Activated CD8-positive, alpha-beta T cell treated with anti-CD3 and anti-CD28 coated beads, Interleukin-2, amount 10 ng/mL, durations not matched to agents 7 days and 5 days (primary cell): ENCODE data around the gene ACTR2. TPM values are rescaled to one million over a fixed set of nuclear protein-coding genes. Genes with fewer than 3 reads are reported as not detected.
A peak's percentile ranks its signal among the peaks of the same experiment; 100 is the strongest.

Experiments
- ATAC-seq: fragments of 150-1000 bp; cut with Tn5 transposase; one replicate; pipeline ENCODE4 v1.10.0; 2021; ENCODE audit warnings: moderate library complexity
- CTCF ChIA-PET: fragments of 350-600 bp; sonication (Branson Sonifier 250); formaldehyde crosslinking; loops from one replicate; lab custom pipeline; 2021; ENCODE audit warnings: antibody characterized with exemption; lab: Charles Lee
- POLR2A ChIA-PET: fragments of 350-600 bp; sonication (Branson Sonifier 250); formaldehyde crosslinking; loops from one replicate; lab custom pipeline; 2021; ENCODE audit warnings: antibody characterized with exemption; lab: Charles Lee
- DNase-seq: peaks from one replicate; pipeline ENCODE4 v3.0.0-alpha.2; 2020
- H3K27ac Mint-ChIP-seq: one replicate; pipeline ENCODE4 v1.8.0; 2021; ENCODE audit warnings: mild to moderate bottlenecking, mixed read lengths
- H3K27me3 Mint-ChIP-seq: one replicate; pipeline ENCODE4 v1.8.0; 2021; ENCODE audit warnings: low read depth, mixed read lengths
- H3K36me3 Mint-ChIP-seq: one replicate; pipeline ENCODE4 v1.8.0; 2021; ENCODE audit warnings: low read depth, mixed read lengths
- H3K4me1 Mint-ChIP-seq: one replicate; pipeline ENCODE4 v1.8.0; 2021; ENCODE audit warnings: low read depth, mixed read lengths
- H3K4me3 Mint-ChIP-seq: one replicate; pipeline ENCODE4 v1.8.0; 2021; ENCODE audit warnings: mild to moderate bottlenecking, mixed read lengths
- H3K9me3 Mint-ChIP-seq: one replicate; pipeline ENCODE4 v1.8.0; 2022; ENCODE audit warnings: mixed read lengths; ENCODE audit not compliant: insufficient read depth
- total RNA-seq, 2 experiments: library from RNA; stranded (reverse); gene quantifications; one replicate each; pipeline ENCODE4 v1.2.3, GENCODE V29; 2021

ACTR2 gene
- total RNA-seq, 2 experiments from 2014 or later = 478 to 493 TPM

- CTCF ChIA-PET = no interaction called here
- POLR2A ChIA-PET = no interaction called here
These were observed 52.1 kb downstream of the ACTR2 start for GRCh38 chr2:65279756-65280155.

DNA sequence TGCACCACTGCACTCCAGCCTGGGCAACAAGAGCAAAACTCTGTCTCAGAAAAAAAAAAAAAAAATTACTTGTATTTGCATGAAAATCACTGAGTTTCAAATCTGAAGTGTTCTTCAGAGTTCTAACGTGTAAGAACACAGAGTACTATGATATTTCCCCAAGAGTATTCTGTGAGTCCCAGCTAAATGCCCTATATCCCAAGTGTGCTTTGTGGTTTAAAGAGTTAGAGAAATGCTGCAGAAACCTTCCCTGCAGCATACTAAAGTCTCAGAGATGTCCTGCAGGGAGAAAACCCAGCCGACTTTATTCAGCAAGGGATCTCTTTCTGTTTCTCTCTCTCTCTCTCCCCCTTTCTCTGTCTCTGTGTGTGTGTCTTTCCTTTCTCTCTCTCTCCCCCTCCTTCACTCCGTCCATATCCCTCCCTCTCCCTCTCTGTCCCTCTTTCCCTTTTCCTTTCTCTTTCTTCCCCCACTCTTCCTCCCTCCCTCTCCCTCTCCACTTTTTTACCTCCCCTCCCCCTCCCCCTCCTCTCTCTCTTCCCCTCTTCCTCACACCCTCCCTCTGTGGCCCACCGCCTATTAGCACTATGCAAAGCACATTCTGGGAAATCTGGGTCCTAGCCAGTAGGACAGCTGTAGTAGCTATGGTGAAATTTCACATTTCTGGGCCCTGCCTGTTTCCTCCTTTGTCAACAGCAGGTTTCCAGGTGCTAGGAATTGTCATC, 54.2 kb downstream of the ACTR2 start:
- ATAC-seq (no peak), DNase-seq (peak; percentile 12)
- H3K27ac Mint-ChIP-seq = no peak overlapping the region
- H3K4me1 Mint-ChIP-seq = peaks cover 15% of the 10 kb centered on the region
- ChIA-PET POLR2A (no interaction called here), CTCF (no interaction called here)
- no peaks in the 10 kb centered on the region for H3K9me3 Mint-ChIP-seq
- peaks cover 13% of the 10 kb centered on the region for H3K27me3 Mint-ChIP-seq
- H3K4me3 Mint-ChIP-seq = no peak overlapping the region
- H3K36me3 Mint-ChIP-seq = no peaks in the 10 kb centered on the region

More at GRCh38 chr2:65279756-65280155, 52.1 kb downstream of the ACTR2 start:
- Mint-ChIP-seq H3K9me3 (no peaks in the 10 kb centered on the region), H3K4me1 (peaks cover 15% of the 10 kb centered on the region), H3K27me3 (peaks cover 7% of the 10 kb centered on the region), H3K36me3 (peaks cover 2% of the 10 kb centered on the region), H3K4me3 (no peak overlapping the region), H3K27ac (peak overlapping the region; percentile 4)
- ATAC-seq (no peak), DNase-seq (no peak)

GRCh38 chr2:65282477-65283053, 54.9 kb downstream of the ACTR2 start:
- ChIA-PET POLR2A (interaction anchor here (0.8 to 0.9 kb wide), 2 partner anchors 11 to 12 kb away, joined by 3 to 4 read pairs; no protein-coding TSS in a partner anchor), CTCF (no interaction called here)
- H3K27ac Mint-ChIP-seq = no peak overlapping the region
- H3K36me3 Mint-ChIP-seq = no peaks in the 10 kb centered on the region
- H3K4me3 Mint-ChIP-seq = no peak overlapping the region
- ATAC-seq (no peak), DNase-seq (peak; percentile 11)
- H3K4me1 Mint-ChIP-seq = peaks cover 15% of the 10 kb centered on the region
- H3K9me3 Mint-ChIP-seq = no peaks in the 10 kb centered on the region
- peaks cover 18% of the 10 kb centered on the region for H3K27me3 Mint-ChIP-seq

GRCh38 chr2:65287364-65287763, 59.7 kb downstream of the ACTR2 start:
- Mint-ChIP-seq H3K36me3 (no peaks in the 10 kb centered on the region), H3K9me3 (no peaks in the 10 kb centered on the region), H3K27ac (no peak overlapping the region), H3K4me3 (no peak overlapping the region), H3K4me1 (no peaks in the 10 kb centered on the region), H3K27me3 (peaks cover 19% of the 10 kb centered on the region)
- DNase-seq (no peak), ATAC-seq (no peak)
- ChIA-PET POLR2A (no interaction called here), CTCF (no interaction called here)

DNA sequence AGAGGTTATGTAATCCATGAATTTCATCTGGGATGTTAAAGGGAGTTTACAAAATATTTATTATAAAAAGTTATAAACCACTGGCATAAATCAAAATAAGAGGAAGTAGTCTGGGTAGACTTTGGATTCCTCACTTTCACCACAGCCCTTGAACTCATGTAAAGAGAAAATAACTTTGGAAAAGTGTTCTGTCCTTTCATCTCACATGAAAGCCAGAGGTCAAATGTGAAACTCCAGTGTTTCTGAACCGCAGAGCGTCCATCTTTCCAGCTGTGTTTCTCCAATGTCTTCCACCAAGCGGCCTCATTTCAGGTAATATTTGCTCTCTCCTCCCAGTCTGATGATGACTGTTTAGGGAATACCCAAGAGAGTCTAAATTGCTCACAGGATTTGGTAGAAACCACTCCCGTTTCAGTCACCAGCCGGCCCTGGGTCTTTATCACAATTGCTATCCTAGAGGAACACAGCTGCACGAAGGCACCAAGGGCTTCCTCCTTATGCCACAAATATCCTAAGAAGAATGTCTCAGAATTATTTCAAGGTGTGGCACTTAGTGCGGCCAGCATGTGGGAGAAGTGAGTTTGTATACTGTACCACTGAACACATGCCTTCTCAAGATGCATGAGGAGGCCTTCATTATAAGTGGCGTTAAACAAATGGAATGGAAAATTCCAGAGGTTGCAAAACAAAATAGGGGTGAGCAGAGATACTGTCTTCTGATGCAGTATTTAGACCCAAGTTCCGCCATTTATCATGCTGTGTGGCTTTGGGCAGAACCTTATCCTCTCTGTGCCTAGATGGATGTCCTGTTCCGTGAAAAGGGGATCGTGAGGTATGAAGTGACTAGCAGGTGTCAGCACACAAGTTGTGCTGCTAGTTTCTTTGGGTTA, 63.8 kb downstream of the ACTR2 start:
- DNase-seq = no peak
- no peak overlapping the region for H3K27ac Mint-ChIP-seq
- H3K4me3 Mint-ChIP-seq = no peak overlapping the region
- H3K36me3 Mint-ChIP-seq = no peaks in the 10 kb centered on the region
- H3K27me3 Mint-ChIP-seq = peaks cover 26% of the 10 kb centered on the region
- H3K4me1 Mint-ChIP-seq = peaks cover 3% of the 10 kb centered on the region
- no peaks in the 10 kb centered on the region for H3K9me3 Mint-ChIP-seq
- ChIA-PET POLR2A (no interaction called here), CTCF (no interaction called here)
- no peak for ATAC-seq

GRCh38 chr2:65292106-65292400, 64.4 kb downstream of the ACTR2 start:
- DNase-seq = no peak
- no peak overlapping the region for H3K4me3 Mint-ChIP-seq
- no peaks in the 10 kb centered on the region for H3K36me3 Mint-ChIP-seq
- H3K4me1 Mint-ChIP-seq = peaks cover 8% of the 10 kb centered on the region
- H3K27me3 Mint-ChIP-seq = peaks cover 29% of the 10 kb centered on the region
- POLR2A ChIA-PET = no interaction called here
- CTCF ChIA-PET = no interaction called here
- no peak for ATAC-seq
- no peak overlapping the region for H3K27ac Mint-ChIP-seq
- no peaks in the 10 kb centered on the region for H3K9me3 Mint-ChIP-seq

DNA sequence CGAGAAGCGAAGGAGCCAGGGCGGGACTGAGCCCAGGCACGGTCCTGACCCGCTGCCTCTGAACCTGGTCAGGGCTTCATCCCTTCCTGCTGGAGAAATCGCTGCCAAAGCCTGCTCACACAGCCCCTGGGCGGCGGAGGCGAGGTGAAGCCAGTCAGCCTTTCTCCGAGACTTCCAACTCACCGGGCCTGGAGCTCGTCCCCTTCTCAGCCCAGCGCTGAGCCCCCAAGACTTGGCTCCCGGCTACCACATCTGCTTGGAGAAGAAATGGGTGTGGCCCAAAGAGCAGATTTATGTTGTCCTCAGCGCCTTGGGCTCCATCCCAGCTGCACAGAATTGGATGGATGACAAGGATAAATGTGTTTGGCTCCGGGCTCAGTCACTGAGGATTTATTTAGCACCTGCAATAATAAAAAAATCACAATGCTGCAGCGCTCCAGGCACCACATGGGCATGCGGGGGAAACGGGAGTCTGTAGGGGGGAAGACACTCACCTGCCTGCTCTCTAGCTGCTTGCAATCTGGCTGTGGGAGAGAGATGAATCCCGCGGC, 64.9 kb downstream of the ACTR2 start:
- Mint-ChIP-seq H3K36me3 (no peaks in the 10 kb centered on the region), H3K9me3 (no peaks in the 10 kb centered on the region), H3K4me1 (peaks cover 10% of the 10 kb centered on the region), H3K4me3 (no peak overlapping the region), H3K27me3 (peaks cover 28% of the 10 kb centered on the region), H3K27ac (no peak overlapping the region)
- DNase-seq = no peak
- ChIA-PET POLR2A (no interaction called here), CTCF (no interaction called here)
- ATAC-seq = no peak

GRCh38 chr2:65293376-65293775, 65.7 kb downstream of the ACTR2 start:
- Mint-ChIP-seq H3K4me3 (no peak overlapping the region), H3K9me3 (no peaks in the 10 kb centered on the region), H3K4me1 (peaks cover 16% of the 10 kb centered on the region), H3K36me3 (no peaks in the 10 kb centered on the region), H3K27me3 (peaks cover 27% of the 10 kb centered on the region), H3K27ac (no peak overlapping the region)
- CTCF ChIA-PET = no interaction called here
- DNase-seq (no peak), ATAC-seq (no peak)
- POLR2A ChIA-PET = interaction anchor here (1.0 kb wide), 1 partner anchor 11 kb away, joined by 4 read pairs; no protein-coding TSS in a partner anchor

DNA sequence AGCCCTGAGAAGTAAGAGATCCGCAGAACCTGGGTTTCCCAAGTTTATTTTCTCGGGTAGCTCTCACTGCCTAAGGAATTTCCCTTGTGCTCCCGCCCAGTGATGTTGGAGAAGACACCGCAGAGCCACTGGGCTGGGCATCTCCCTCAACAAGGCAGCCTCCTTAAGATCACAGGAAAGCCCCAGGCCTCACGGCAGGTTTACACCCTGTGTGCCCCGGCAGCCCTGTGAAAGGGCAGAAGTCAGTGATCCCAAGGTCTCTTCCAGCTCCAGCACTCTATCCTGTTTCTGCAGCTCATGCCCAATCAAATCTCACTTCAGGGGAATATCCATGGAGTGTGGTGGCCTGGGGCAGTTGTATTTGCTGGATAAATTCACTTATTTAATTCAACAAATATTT, 66.5 kb downstream of the ACTR2 start:
- ATAC-seq (no peak), DNase-seq (no peak)
- Mint-ChIP-seq H3K4me3 (no peak overlapping the region), H3K27me3 (peaks cover 27% of the 10 kb centered on the region), H3K27ac (no peak overlapping the region), H3K9me3 (no peaks in the 10 kb centered on the region), H3K36me3 (no peaks in the 10 kb centered on the region), H3K4me1 (peaks cover 17% of the 10 kb centered on the region)
- ChIA-PET CTCF (no interaction called here), POLR2A (interaction anchor here (1.0 kb wide), 1 partner anchor 12 kb away, joined by 4 read pairs; no protein-coding TSS in a partner anchor)

- H3K9me3 Mint-ChIP-seq = no peaks in the 10 kb centered on the region
- H3K4me1 Mint-ChIP-seq = peaks cover 23% of the 10 kb centered on the region
- H3K36me3 Mint-ChIP-seq = no peaks in the 10 kb centered on the region
- peaks cover 27% of the 10 kb centered on the region for H3K27me3 Mint-ChIP-seq
- no peak overlapping the region for H3K4me3 Mint-ChIP-seq
- ChIA-PET POLR2A (interaction anchor here (0.6 kb wide), 1 partner anchor 12 kb away, joined by 3 read pairs; no protein-coding TSS in a partner anchor), CTCF (no interaction called here)
- no peak for ATAC-seq
- no peak overlapping the region for H3K27ac Mint-ChIP-seq
- no peak for DNase-seq
These were observed 67.1 kb downstream of the ACTR2 start for GRCh38 chr2:65294701-65295100.

GRCh38 chr2:65296971-65297370, 69.3 kb downstream of the ACTR2 start:
- ChIA-PET POLR2A (interaction anchor here (0.7 to 0.8 kb wide), 2 partner anchors 69 to 130 kb away, joined by 3 read pairs; partner anchors contain the start of gene ACTR2), CTCF (interaction anchor here (1.0 kb wide), 1 partner anchor 54 kb away, joined by 3 read pairs; no protein-coding TSS in a partner anchor)
- H3K9me3 Mint-ChIP-seq = no peaks in the 10 kb centered on the region
- H3K4me3 Mint-ChIP-seq = no peak overlapping the region
- ATAC-seq = no peak
- H3K27me3 Mint-ChIP-seq = peaks cover 27% of the 10 kb centered on the region
- H3K36me3 Mint-ChIP-seq = no peaks in the 10 kb centered on the region
- H3K4me1 Mint-ChIP-seq = peaks cover 46% of the 10 kb centered on the region
- H3K27ac Mint-ChIP-seq = no peak overlapping the region
- DNase-seq = no peak
